ENCODE data around the gene ABI3.

ABI3 gene

GRCh38 chr17:49203796-49204195, 6.7 kb upstream of the ABI3 start:
- DNase-seq (ENCODE audit: low spot score) (no peak), ATAC-seq (ENCODE audit: low read depth) (no peak)
- no peak overlapping the region for H3K4me3 ChIP-seq (ENCODE audit: severe bottlenecking)
- H3K36me3 ChIP-seq (ENCODE audit: low read depth), result no peaks in the 10 kb centered on the region
- no peaks in the 10 kb centered on the region for H3K27me3 ChIP-seq (ENCODE audit: insufficient read depth, poor library complexity, severe bottlenecking)
- no peak for TF ChIP-seq CTCF (IDR thresholded peaks at IDR 0.05; ENCODE audit: poor library complexity, severe bottlenecking)
- H3K27ac ChIP-seq (ENCODE audit: poor library complexity, severe bottlenecking), result no peak overlapping the region
- no peaks in the 10 kb centered on the region for H3K9me3 ChIP-seq (ENCODE audit: severe bottlenecking)
- H3K4me1 ChIP-seq (ENCODE audit: insufficient read depth, poor library complexity, severe bottlenecking), result no peaks in the 10 kb centered on the region

GRCh38 chr17:49204516-49204915, 6.0 kb upstream of the ABI3 start:
- H3K36me3 ChIP-seq (ENCODE audit: low read depth), result no peaks in the 10 kb centered on the region
- H3K4me3 ChIP-seq (ENCODE audit: severe bottlenecking), result no peak overlapping the region
- H3K27ac ChIP-seq (ENCODE audit: poor library complexity, severe bottlenecking), result no peak overlapping the region
- no peaks in the 10 kb centered on the region for H3K27me3 ChIP-seq (ENCODE audit: insufficient read depth, poor library complexity, severe bottlenecking)
- no peak for DNase-seq (ENCODE audit: low spot score)
- ATAC-seq (ENCODE audit: low read depth), result no peak
- no peaks in the 10 kb centered on the region for H3K9me3 ChIP-seq (ENCODE audit: severe bottlenecking)
- TF ChIP-seq CTCF (IDR thresholded peaks at IDR 0.05; ENCODE audit: poor library complexity, severe bottlenecking), result no peak
- H3K4me1 ChIP-seq (ENCODE audit: insufficient read depth, poor library complexity, severe bottlenecking), result no peaks in the 10 kb centered on the region

GRCh38 chr17:49209061-49209571, 1.4 kb upstream of the ABI3 start:
- Histone ChIP-seq H3K27ac (ENCODE audit: poor library complexity, severe bottlenecking) (no peak overlapping the region), H3K9me3 (ENCODE audit: severe bottlenecking) (no peaks in the 10 kb centered on the region), H3K4me3 (ENCODE audit: severe bottlenecking) (no peak overlapping the region), H3K27me3 (ENCODE audit: insufficient read depth, poor library complexity, severe bottlenecking) (no peaks in the 10 kb centered on the region), H3K36me3 (ENCODE audit: low read depth) (no peaks in the 10 kb centered on the region), H3K4me1 (ENCODE audit: insufficient read depth, poor library complexity, severe bottlenecking) (no peaks in the 10 kb centered on the region)
- TF ChIP-seq CTCF (IDR thresholded peaks at IDR 0.05; ENCODE audit: poor library complexity, severe bottlenecking), result no peak
- ATAC-seq (ENCODE audit: low read depth), result no peak
- no peak for DNase-seq (ENCODE audit: low spot score)

- no peak for ATAC-seq (ENCODE audit: low read depth)
- Histone ChIP-seq H3K27ac (ENCODE audit: poor library complexity, severe bottlenecking) (no peak overlapping the region), H3K4me3 (ENCODE audit: severe bottlenecking) (no peak overlapping the region), H3K9me3 (ENCODE audit: severe bottlenecking) (no peaks in the 10 kb centered on the region), H3K36me3 (ENCODE audit: low read depth) (no peaks in the 10 kb centered on the region), H3K27me3 (ENCODE audit: insufficient read depth, poor library complexity, severe bottlenecking) (no peaks in the 10 kb centered on the region), H3K4me1 (ENCODE audit: insufficient read depth, poor library complexity, severe bottlenecking) (no peaks in the 10 kb centered on the region)
- TF ChIP-seq CTCF (IDR thresholded peaks at IDR 0.05; ENCODE audit: poor library complexity, severe bottlenecking), result no peak
- no peak for DNase-seq (ENCODE audit: low spot score)
Measured at GRCh38 chr17:49213399-49213798, 2.9 kb downstream of the ABI3 start.

GRCh38 chr17:49213847-49214246, 3.3 kb downstream of the ABI3 start:
- DNase-seq (ENCODE audit: low spot score) (no peak), ATAC-seq (ENCODE audit: low read depth) (no peak)
- Histone ChIP-seq H3K36me3 (ENCODE audit: low read depth) (no peaks in the 10 kb centered on the region), H3K27me3 (ENCODE audit: insufficient read depth, poor library complexity, severe bottlenecking) (no peaks in the 10 kb centered on the region), H3K9me3 (ENCODE audit: severe bottlenecking) (no peaks in the 10 kb centered on the region), H3K4me3 (ENCODE audit: severe bottlenecking) (no peak overlapping the region), H3K4me1 (ENCODE audit: insufficient read depth, poor library complexity, severe bottlenecking) (no peaks in the 10 kb centered on the region), H3K27ac (ENCODE audit: poor library complexity, severe bottlenecking) (no peak overlapping the region)
- TF ChIP-seq CTCF (IDR thresholded peaks at IDR 0.05; ENCODE audit: poor library complexity, severe bottlenecking), result no peak
